H1 (cell line): ENCODE results near the gene DPYSL4. TPM values are rescaled to one million over a fixed set of nuclear protein-coding genes. Genes with fewer than 3 reads are reported as not detected.

Experiments used
- EZH2 ChIP-seq: fragments of 200-600 bp; sonication (generic); IDR thresholded peaks from 2 replicates; pipeline ENCODE4 v1.7.1; 2012; ENCODE audit warnings: low read depth, mild to moderate bottlenecking, moderate library complexity, low read length, inconsistent platforms; ENCODE audit not compliant: severe bottlenecking
- TCF12 ChIP-seq: IDR thresholded peaks from 2 replicates; pipeline ENCODE4 v1.6.1; 2011; ENCODE audit warnings: low read depth, mild to moderate bottlenecking, low read length
- polyA plus RNA-seq, 7 experiments: library from polyadenylated mRNA; depleted of rRNA in 3 of 7; stranded (reverse) in 5 of 7; unstranded in 2 of 7; fragments of >200 nt in 5 of 7; fragments of 200-250 nt in 2 of 7; gene quantifications; 1 replicate in 5 of 7; 2 replicates in 1 of 7; 4 replicates in 1 of 7; pipeline versions ENCODE4 v1.2.1 to v1.2.3, GENCODE V29; 2011 to 2013; ENCODE audit warnings: missing spikeins in 2 of 7, mixed read lengths in 2 of 7
- total RNA-seq: library from RNA; stranded (reverse); fragmentation: NEBNext Ultra II Directional; extraction: Animal tissue kit (Norgen Biotek cat#: 25700); gene quantifications from 2 replicates; pipeline ENCODE4 v1.2.1, GENCODE V29; 2021

Gene DPYSL4
- total and polyA plus RNA-seq, 2 of the 8 experiments (the other 6 are each of a cell fraction or from before 2014, with no cell fraction given) = 12.9 to 15.2 TPM

- TF ChIP-seq TCF12 = no peak
- TF ChIP-seq EZH2 = no peak
Measured at GRCh38 chr10:132236161-132236560, 49.4 kb downstream of the DPYSL4 start (continued).
